Mesodermal cell (in vitro differentiated cells): ENCODE results near the gene CACNA2D1. TPM values are rescaled to one million over a fixed set of nuclear protein-coding genes. Genes with fewer than 3 reads are reported as not detected.

Experiments
- H3K27ac ChIP-seq: 2 replicates; pipeline ENCODE4 v1.7.0; 2013; ENCODE audit warnings: mild to moderate bottlenecking, low read depth, low read length, moderate library complexity; ENCODE audit not compliant: severe bottlenecking
- H3K36me3 ChIP-seq: 2 replicates; pipeline ENCODE4 v1.7.1; 2013; ENCODE audit warnings: mild to moderate bottlenecking, low read length, moderate library complexity; ENCODE audit not compliant: control insufficient read depth, insufficient read depth
- H3K4me1 ChIP-seq: one replicate; pipeline ENCODE4 v1.7.1; 2013; ENCODE audit warnings: mild to moderate bottlenecking, low read length; ENCODE audit not compliant: insufficient read depth, control insufficient read depth, poor library complexity, severe bottlenecking
- H3K4me3 ChIP-seq: 2 replicates; pipeline ENCODE4 v1.7.0; 2013; ENCODE audit warnings: low read length, control low read depth, mild to moderate bottlenecking; ENCODE audit not compliant: insufficient read depth, poor library complexity, severe bottlenecking; ENCODE audit errors: extremely low read depth
- H3K9me3 ChIP-seq: 2 replicates; pipeline ENCODE4 v1.7.1; 2013; ENCODE audit warnings: mild to moderate bottlenecking, low read length, moderate library complexity; ENCODE audit not compliant: control insufficient read depth
- WGBS, 2 experiments: methylation state at CpG; one replicate each; pipeline ENCODE4 v1.1.5; 2013; ENCODE audit warnings: missing lambda C conversion rate in 2 of 2; ENCODE audit not compliant: insufficient coverage in 2 of 2; 5-methylcytosine and 5-hydroxymethylcytosine counted together
- polyA plus RNA-seq, 2 experiments: library from polyadenylated mRNA; stranded (reverse); fragments of 50-300 nt; gene quantifications; one replicate each; pipeline ENCODE4 v1.2.3, GENCODE V29; 2013

The CACNA2D1 gene
- polyA plus RNA-seq (2013, experiment 1 of 2), result 14.1 TPM
- 16.6 TPM for polyA plus RNA-seq (2013, experiment 2 of 2)

- H3K27ac ChIP-seq, result peak within 1 kb of the TSS; percentile 91
- WGBS, 2 experiments, result 0% methylated on average over 34 to 52 of the region's 82 CpGs
Measured at GRCh38 chr7:82443547-82444219, at the start of gene CACNA2D1. CACNA2D1 (minus strand) TSS chr7:82443777.

GRCh38 chr7:82481499-82482097 lies 38.0 kb upstream of the CACNA2D1 start:
- WGBS, 2 experiments, result no CpG with 5 or more reads among the region's 3 CpGs
- no peaks in the 10 kb centered on the region for H3K4me1 ChIP-seq
- H3K27ac ChIP-seq, result no peak overlapping the region
- no peaks in the 10 kb centered on the region for H3K36me3 ChIP-seq
- no peak overlapping the region for H3K4me3 ChIP-seq
- no peaks in the 10 kb centered on the region for H3K9me3 ChIP-seq

More at GRCh38 chr7:82443547-82444219, at the start of gene CACNA2D1:
- no peaks in the 10 kb centered on the region for H3K9me3 ChIP-seq
- no peaks in the 10 kb centered on the region for H3K36me3 ChIP-seq
- H3K4me1 ChIP-seq, result no peaks in the 10 kb centered on the region
- H3K4me3 ChIP-seq, result peak within 1 kb of the TSS; percentile 84

DNA sequence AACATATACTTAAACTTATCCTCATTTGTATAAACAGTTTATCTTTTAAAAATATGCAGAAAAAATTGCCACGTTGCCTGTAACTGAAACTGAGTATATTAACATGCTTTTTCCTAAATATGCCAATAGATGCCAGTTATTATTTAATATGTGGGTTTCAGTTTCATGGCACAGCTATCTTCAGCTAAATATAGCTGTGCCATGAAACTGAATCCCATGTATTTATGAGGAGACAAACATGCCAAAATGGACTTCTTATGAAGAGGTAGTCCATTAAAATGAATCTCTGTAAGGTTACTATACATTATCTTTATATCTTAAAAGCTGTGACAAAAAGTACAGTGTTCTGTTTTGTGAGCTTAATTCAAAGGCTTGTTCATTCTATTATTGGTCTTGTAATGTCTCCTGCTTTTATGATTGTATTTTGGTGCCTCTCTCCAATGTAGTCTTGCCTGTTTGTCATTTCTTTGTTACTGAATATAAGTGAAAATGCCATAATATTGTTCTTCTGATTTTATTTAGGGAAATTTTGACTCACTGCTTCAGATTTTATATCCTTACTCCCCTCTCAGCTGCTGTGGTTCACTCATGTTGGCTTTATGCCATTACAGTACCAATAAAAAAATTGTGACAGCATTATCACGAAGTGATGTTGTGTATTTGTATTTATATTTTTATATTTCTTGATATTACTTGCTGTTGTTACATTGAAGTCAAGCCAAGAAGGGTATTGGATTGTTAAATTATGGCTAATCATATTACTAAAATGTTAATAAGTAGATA lies 34.3 kb upstream of the CACNA2D1 start:
- Histone ChIP-seq H3K36me3 (no peaks in the 10 kb centered on the region), H3K9me3 (no peaks in the 10 kb centered on the region), H3K27ac (no peak overlapping the region), H3K4me3 (no peak overlapping the region), H3K4me1 (no peaks in the 10 kb centered on the region)
- WGBS, 2 experiments, result no CpG with 5 or more reads among the region's 2 CpGs

GRCh38 chr7:82472966-82473365 lies 29.4 kb upstream of the CACNA2D1 start:
- H3K4me3 ChIP-seq, result no peak overlapping the region
- no peaks in the 10 kb centered on the region for H3K36me3 ChIP-seq
- no peaks in the 10 kb centered on the region for H3K4me1 ChIP-seq
- H3K27ac ChIP-seq, result no peak overlapping the region
- WGBS, 2 experiments, result 96 to 98% methylated on average over 4 to 8 of the region's 9 CpGs
- H3K9me3 ChIP-seq, result no peaks in the 10 kb centered on the region

DNA sequence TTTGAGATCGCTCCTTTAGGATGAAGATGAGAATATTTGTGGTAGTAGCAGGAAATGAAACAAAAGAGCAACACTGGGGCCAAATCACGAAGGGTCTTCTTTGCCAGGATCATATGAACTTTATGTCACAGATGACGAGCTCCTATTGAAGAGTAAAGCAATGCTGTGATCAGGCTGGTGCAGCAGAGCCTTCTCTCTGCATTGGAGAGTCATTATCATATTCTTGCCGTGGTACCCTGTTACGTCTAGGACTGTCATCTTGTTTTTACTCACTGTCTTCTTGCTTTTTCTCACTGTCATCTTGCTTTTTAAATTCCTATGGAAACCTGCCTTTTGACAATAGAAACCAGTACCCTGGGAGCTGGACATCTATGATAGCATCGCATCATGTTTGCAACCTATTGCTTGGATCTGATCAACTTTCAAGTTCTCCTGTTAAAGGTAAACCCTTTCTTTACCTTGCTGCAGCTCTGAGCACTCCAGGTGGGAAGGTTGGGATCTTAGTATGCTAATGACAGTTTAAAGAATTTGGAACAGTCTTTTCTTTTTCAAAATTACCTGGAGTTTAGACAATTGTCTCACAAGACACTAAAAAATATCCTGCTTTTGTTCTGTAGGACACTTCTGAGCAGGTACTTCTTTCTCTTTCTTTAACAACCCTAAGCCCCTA lies 27.9 kb upstream of the CACNA2D1 start:
- whole genome bisulfite sequencing, 2 experiments, result 66 to 78% methylated on average over 5 to 6 of the region's 6 CpGs
- Histone ChIP-seq H3K36me3 (no peaks in the 10 kb centered on the region), H3K4me1 (no peaks in the 10 kb centered on the region), H3K4me3 (no peak overlapping the region), H3K27ac (no peak overlapping the region), H3K9me3 (no peaks in the 10 kb centered on the region)

GRCh38 chr7:82469207-82469606 lies 25.6 kb upstream of the CACNA2D1 start:
- Histone ChIP-seq H3K4me1 (no peaks in the 10 kb centered on the region), H3K27ac (no peak overlapping the region), H3K4me3 (no peak overlapping the region), H3K36me3 (no peaks in the 10 kb centered on the region), H3K9me3 (no peaks in the 10 kb centered on the region)
- WGBS, 2 experiments, result 80% methylated on average over 1 of the region's 4 CpGs

- Histone ChIP-seq H3K4me1 (no peaks in the 10 kb centered on the region), H3K27ac (no peak overlapping the region), H3K4me3 (no peak overlapping the region), H3K36me3 (no peaks in the 10 kb centered on the region), H3K9me3 (no peaks in the 10 kb centered on the region)
- no CpG with 5 or more reads among the region's 3 CpGs for WGBS, 2 experiments
Measured at GRCh38 chr7:82468435-82468834, 24.9 kb upstream of the CACNA2D1 start.

DNA sequence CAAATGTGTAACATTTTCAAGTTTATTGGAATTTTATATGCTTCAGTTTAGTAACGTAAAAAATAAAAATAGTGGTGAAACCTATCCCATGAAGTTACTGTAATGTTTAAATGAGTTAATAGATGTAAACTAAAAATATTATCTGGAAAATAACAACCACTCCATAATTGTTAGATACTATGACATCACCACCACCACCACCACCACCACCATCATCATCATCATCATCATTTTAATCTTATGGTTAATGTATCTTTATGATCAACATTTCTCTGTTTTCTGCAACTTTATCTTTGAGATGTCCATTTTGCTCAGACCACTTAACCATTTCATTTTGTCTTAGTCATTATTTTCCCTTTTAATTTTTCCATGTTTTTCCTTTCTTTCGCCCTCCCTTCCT lies 23.4 kb upstream of the CACNA2D1 start:
- H3K9me3 ChIP-seq, result no peaks in the 10 kb centered on the region

DNA sequence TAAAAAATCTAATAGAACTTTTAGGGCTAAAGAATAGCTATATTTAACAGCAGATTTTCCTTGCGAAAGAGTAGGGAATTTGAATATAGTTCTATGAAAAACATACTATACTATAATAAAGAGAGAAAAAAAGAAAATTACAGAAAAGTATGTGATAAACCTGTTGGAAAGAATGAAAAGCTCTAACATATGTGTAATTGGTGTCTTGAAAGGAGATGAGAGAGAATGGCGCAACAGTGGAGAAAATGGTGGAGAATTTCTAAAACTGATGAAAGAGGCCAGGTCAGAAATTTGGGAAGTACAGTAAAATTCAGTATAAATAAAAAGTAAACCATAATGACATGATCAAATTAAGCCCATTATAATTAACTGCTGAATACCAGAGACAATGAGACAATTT lies 20.8 kb upstream of the CACNA2D1 start:
- Histone ChIP-seq H3K9me3 (no peaks in the 10 kb centered on the region), H3K36me3 (no peaks in the 10 kb centered on the region), H3K27ac (no peak overlapping the region), H3K4me3 (no peak overlapping the region), H3K4me1 (no peaks in the 10 kb centered on the region)
- 100% methylated on average over 1 of the region's 2 CpGs for WGBS, 2 experiments

More for the DNA sequence above, 23.4 kb upstream of the CACNA2D1 start:
- no peaks in the 10 kb centered on the region for H3K4me1 ChIP-seq
- H3K36me3 ChIP-seq, result no peaks in the 10 kb centered on the region
- WGBS, 2 experiments, result no CpG with 5 or more reads among the region's 2 CpGs
- H3K27ac ChIP-seq, result no peak overlapping the region
- no peak overlapping the region for H3K4me3 ChIP-seq

DNA sequence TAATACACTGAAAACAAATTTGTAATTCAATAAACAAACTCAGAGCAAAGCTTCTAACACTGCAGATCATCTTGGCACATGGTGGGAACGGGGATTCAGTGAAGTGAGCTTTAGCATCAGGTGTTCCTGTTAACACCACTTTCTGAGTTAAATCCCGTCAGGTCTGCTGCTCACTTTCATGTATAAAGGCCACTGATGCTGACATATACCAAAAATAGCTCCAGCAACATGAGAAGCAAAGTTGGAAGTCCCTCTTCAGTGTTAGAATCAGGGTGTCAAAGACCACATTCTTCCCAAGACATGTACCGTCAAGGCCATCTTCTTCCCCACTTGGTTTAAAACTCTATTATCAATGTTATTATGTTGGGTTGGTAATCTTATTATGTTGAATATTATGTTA lies 11.7 kb upstream of the CACNA2D1 start:
- Histone ChIP-seq H3K9me3 (no peaks in the 10 kb centered on the region), H3K4me1 (no peaks in the 10 kb centered on the region)
- WGBS, 2 experiments, result 75 to 77% methylated on average over 2 of the region's 3 CpGs

More for the DNA sequence above, 11.7 kb upstream of the CACNA2D1 start:
- Histone ChIP-seq H3K4me3 (no peak overlapping the region), H3K27ac (no peak overlapping the region), H3K36me3 (no peaks in the 10 kb centered on the region)
